Fibroblast of villous mesenchyme (primary cell): ENCODE results near the gene KIF1C. TPM values are rescaled to one million over a fixed set of nuclear protein-coding genes. Genes with fewer than 3 reads are reported as not detected.

Experiments used
- DNase-seq: peaks from one replicate; pipeline ENCODE4 v3.0.0-alpha.2; 2010; ENCODE audit warnings: low read depth
- H3K4me3 ChIP-seq: 2 replicates; pipeline ENCODE4 v1.5.1; 2011; ENCODE audit warnings: low read depth, mild to moderate bottlenecking, low read length
- CTCF ChIP-seq: IDR thresholded peaks from 2 replicates; pipeline ENCODE4 v1.5.1; 2012; ENCODE audit warnings: low read depth, mild to moderate bottlenecking, low read length; ENCODE audit not compliant: insufficient read depth
- total RNA-seq: library from RNA; depleted of rRNA; stranded (reverse); fragments of >200 nt; gene quantifications from 2 replicates; pipeline ENCODE4 v1.2.3, GENCODE V29; 2012

Gene KIF1C
- total RNA-seq, 1 donor, result 56.6 TPM

- peak; percentile 40 for DNase-seq
- TF ChIP-seq CTCF, result no peak
- no peak overlapping the region for H3K4me3 ChIP-seq
Measured at GRCh38 chr17:5000237-5000639, 2.5 kb downstream of the KIF1C start.

GRCh38 chr17:5002121-5002788 lies 4.5 kb downstream of the KIF1C start:
- TF ChIP-seq CTCF, result no peak
- no peak overlapping the region for H3K4me3 ChIP-seq
- DNase-seq, result no peak

DNA sequence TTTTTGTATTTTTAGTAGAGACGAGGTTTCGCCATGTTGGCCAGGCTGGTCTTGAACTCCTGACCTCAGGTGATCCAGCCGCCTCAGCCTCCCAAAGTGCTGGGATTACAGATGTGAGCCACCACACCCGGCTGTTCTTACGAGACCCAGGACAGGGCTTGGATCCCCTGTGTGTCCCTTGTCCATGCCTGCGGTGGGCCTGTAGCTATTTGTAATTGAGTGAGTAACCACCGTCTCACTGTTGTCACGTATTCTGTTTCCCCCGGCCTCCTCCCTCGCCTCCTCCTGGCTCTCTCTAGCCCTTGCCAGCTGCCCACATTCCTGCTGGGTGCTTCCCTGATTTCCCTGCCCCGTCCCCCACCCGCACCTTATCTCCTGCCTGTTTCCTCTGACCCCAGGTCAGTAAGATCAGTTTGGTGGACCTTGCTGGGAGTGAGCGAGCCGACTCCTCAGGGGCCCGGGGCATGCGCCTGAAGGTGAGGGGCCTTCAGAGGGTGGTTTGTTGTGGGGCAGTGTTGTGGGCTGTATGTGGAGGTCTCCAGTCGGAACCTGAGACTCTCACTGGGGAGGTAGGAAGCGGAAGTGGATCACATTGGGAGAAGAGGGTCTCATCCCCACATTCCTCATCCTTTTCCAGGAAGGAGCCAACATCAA lies 5.6 kb downstream of the KIF1C start:
- no peak overlapping the region for H3K4me3 ChIP-seq
- no peak for DNase-seq
- TF ChIP-seq CTCF, result no peak

DNA sequence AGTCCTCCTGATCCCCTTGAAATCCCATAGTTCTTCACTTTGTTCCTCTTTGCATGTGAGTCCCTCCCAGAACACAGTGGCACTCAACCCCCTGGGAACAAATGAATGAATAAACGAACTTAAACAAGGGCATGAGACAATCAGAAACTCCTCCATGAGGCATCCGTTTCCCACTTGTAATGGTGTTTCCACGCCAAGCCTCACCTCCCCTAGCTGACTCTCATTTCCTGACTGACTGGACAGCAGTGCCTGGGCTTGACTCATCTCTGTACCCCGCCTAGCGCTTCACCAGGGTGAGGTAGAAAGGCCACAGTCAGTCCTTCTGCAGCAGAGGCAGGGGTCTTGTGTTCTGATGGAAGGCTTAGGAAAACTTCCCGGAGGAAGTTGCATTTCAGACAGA lies 14.2 kb downstream of the KIF1C start:
- no peak overlapping the region for H3K4me3 ChIP-seq
- DNase-seq, result no peak
- TF ChIP-seq CTCF, result no peak

DNA sequence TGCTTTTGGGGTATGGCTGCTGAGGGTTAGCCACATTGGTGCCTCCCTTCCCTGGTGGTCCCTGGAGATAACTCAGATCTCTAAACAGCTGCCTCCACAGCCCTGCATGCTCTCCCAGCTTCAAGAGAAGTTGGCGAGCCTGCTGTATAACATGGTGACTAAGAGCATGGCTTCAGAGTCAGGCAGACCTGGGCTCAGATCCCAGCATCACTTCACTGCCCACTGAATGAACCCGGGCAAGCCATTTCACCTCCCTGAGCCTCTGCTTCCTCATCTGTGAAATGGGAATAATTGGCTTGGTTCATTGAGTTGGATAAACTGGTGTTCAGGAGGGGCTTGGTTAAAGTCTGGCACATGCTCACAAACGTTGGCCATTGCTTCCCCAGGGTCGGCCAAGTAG lies 16.6 kb downstream of the KIF1C start:
- no peak for TF ChIP-seq CTCF
- no peak overlapping the region for H3K4me3 ChIP-seq
- no peak for DNase-seq

DNA sequence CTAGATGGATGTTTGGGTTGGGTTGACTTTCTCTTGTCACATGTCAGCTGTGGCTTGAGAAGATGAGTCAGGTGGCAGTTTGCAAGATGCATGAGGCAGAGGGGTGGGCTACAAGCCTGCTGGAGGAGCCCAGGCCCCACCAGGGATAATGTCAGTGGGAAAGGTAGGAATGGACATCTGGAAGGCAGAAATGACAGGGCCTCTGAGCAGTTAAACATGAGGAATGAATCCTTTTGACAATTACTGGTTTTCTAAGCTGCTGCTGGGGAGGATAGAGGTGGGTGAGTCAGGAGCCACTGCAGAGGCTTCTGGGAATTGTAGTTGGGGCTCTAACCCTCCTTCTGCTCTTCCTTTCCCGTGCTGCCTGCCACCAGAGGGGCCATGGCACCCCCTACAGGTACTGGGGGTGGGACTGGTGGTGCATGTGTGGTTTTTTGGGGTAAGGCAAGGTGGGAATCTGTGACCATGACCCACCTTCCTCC lies 21.8 kb downstream of the KIF1C start:
- no peak overlapping the region for H3K4me3 ChIP-seq
- no peak for DNase-seq
- peak; percentile 17 for TF ChIP-seq CTCF
